ENCODE results near the gene CKB. TPM values are rescaled to one million over a fixed set of nuclear protein-coding genes. Genes with fewer than 3 reads are reported as not detected.
A peak's percentile ranks its signal among the peaks of the same experiment; 100 is the strongest.

Gene CKB
- total RNA-seq, 2 experiments from 2014 or later: 5.8 to 9.1 TPM

GRCh38 chr14:103476065-103476464 is 46.6 kb downstream of the CKB start:
- intact Hi-C loops (cut with micrococcal nuclease): no loop called here
- Mint-ChIP-seq H3K27me3 (no peaks in the 10 kb centered on the region), H3K9me3 (no peaks in the 10 kb centered on the region), H3K4me1 (ENCODE audit: low read depth) (peaks cover 10% of the 10 kb centered on the region), H3K36me3 (ENCODE audit: low read depth) (peaks cover 36% of the 10 kb centered on the region), H3K27ac (no peak overlapping the region), H3K4me3 (no peak overlapping the region)
- POLR2A ChIA-PET: no interaction called here
- no peak for TF ChIP-seq CTCF (IDR thresholded peaks at IDR 0.05)
- CTCF ChIA-PET: interaction anchor here (0.8 to 2.2 kb wide), 2 partner anchors 16 to 24 kb away, joined by 3 to 7 read pairs; no protein-coding TSS in a partner anchor
- peak; percentile 40 for ATAC-seq
- peak; percentile 13 for DNase-seq

GRCh38 chr14:103474893-103475292 is 47.7 kb downstream of the CKB start:
- no peak for DNase-seq
- H3K27ac Mint-ChIP-seq: peak overlapping the region; percentile 25
- POLR2A ChIA-PET: interaction anchor here (0.6 kb wide), 1 partner anchor 572 kb away, joined by 4 read pairs; no protein-coding TSS in a partner anchor
- ATAC-seq: no peak
- peaks cover 35% of the 10 kb centered on the region for H3K36me3 Mint-ChIP-seq (ENCODE audit: low read depth)
- CTCF ChIA-PET: no interaction called here
- no peaks in the 10 kb centered on the region for H3K9me3 Mint-ChIP-seq
- intact Hi-C loops (cut with micrococcal nuclease): no loop called here
- H3K4me1 Mint-ChIP-seq (ENCODE audit: low read depth): no peaks in the 10 kb centered on the region
- no peaks in the 10 kb centered on the region for H3K27me3 Mint-ChIP-seq
- no peak overlapping the region for H3K4me3 Mint-ChIP-seq
- TF ChIP-seq CTCF (IDR thresholded peaks at IDR 0.05): no peak

- TF ChIP-seq CTCF (IDR thresholded peaks at IDR 0.05): no peak
- Mint-ChIP-seq H3K36me3 (ENCODE audit: low read depth) (peaks cover 29% of the 10 kb centered on the region), H3K27ac (peak overlapping the region; percentile 71), H3K4me3 (no peak overlapping the region), H3K27me3 (no peaks in the 10 kb centered on the region), H3K9me3 (no peaks in the 10 kb centered on the region), H3K4me1 (ENCODE audit: low read depth) (no peaks in the 10 kb centered on the region)
- ATAC-seq (no peak), DNase-seq (no peak)
- intact Hi-C loops (cut with micrococcal nuclease): no loop called here
- ChIA-PET POLR2A (interaction anchor here (1.0 kb wide), 1 partner anchor 17 kb away, joined by 3 read pairs; no protein-coding TSS in a partner anchor), CTCF (interaction anchor here (0.7 to 1.0 kb wide), 2 partner anchors 79 to 380 kb away, joined by 3 read pairs; no protein-coding TSS in a partner anchor)
Observed at GRCh38 chr14:103472939-103473338, 49.7 kb downstream of the CKB start.

Other genes with a start within 250 kb of the CKB start
- 100 to 1,000 TPM; 202 to 207 TPM for gene EIF5, start 188.6 kb downstream of the CKB start, total RNA-seq
- gene MARK3, start 137.4 kb downstream of the CKB start, total RNA-seq: 10 to 100 TPM; 68.4 to 69.2 TPM
- 1 to 10 TPM; 9.9 TPM for gene TRMT61A, start 6.4 kb upstream of the CKB start, total RNA-seq
- gene BAG5, start 39.8 kb upstream of the CKB start, total RNA-seq: 10 to 100 TPM; 28.8 to 29.6 TPM
- gene COA8, start 40.1 kb upstream of the CKB start, total RNA-seq: 10 to 100 TPM; 40.3 to 45.6 TPM
- 100 to 1,000 TPM in 1 of 2 experiments, 10 to 100 TPM in 1; 97.5 to 101 TPM for gene KLC1, start 106.4 kb upstream of the CKB start, total RNA-seq
- 10 to 100 TPM; 47.3 to 55.2 TPM for gene XRCC3, start 192.6 kb upstream of the CKB start, total RNA-seq
- gene ZFYVE21, start 193.0 kb upstream of the CKB start, total RNA-seq: 10 to 100 TPM; 10.4 to 11.6 TPM